A549 (cell line): ENCODE results near the gene CALN1. TPM values are rescaled to one million over a fixed set of nuclear protein-coding genes. Genes with fewer than 3 reads are reported as not detected.

Experiments used
- ATAC-seq, 2 experiments: fragments of 200-7000 bp in 1 of 2; fragments of >200 bp in 1 of 2; cut with Nextera tagmentation in 1 of 2; cut with Tn5 transposase in 1 of 2; 3 replicates each; pipeline versions ENCODE4 v1.8.0 to v1.9.1; 2018 to 2020; ENCODE audit warnings: mild to moderate bottlenecking in 1 of 2, moderate library complexity in 1 of 2
- CTCF ChIA-PET: fragments of 300-600 bp; sonication (Branson Sonifier 250); formaldehyde crosslinking; extraction: SDS; loops from one replicate; lab custom pipeline; 2021; ENCODE audit warnings: antibody characterized with exemption, inconsistent platforms; lab: Yijun Ruan, JAX
- POLR2A ChIA-PET: fragments of 350-600 bp; formaldehyde crosslinking; extraction: SDS; loops from one replicate; lab custom pipeline; 2021; ENCODE audit warnings: antibody characterized with exemption, inconsistent platforms; lab: Yijun Ruan, JAX
- DNase-seq, 2 experiments: peaks; one replicate each; pipeline versions ENCODE4 v3.0.0 to v3.0.0-alpha.2; 2011 to 2016; ENCODE audit warnings: low read depth in 1 of 2, low spot score in 1 of 2
- FAIRE-seq: peaks from 2 replicates; lab custom pipeline; 2011; peaks lifted over from hg19 to GRCh38; lab: Jason Lieb, UNC
- H3K27ac ChIP-seq, 2 experiments: fragments of >200 bp; sonication (Bioruptor Twin); formaldehyde crosslinking; 3 replicates each; pipeline ENCODE4 v1.5.1; 2016 to 2017
- H3K4me1 ChIP-seq: fragments of >200 bp; sonication (Bioruptor Twin); formaldehyde crosslinking; 3 replicates; pipeline ENCODE4 v1.6.1; 2016
- H3K4me2 ChIP-seq: fragments of >200 bp; sonication (Bioruptor Twin); formaldehyde crosslinking; 3 replicates; pipeline ENCODE4 v1.6.1; 2016
- H3K4me3 ChIP-seq: fragments of >200 bp; sonication (Bioruptor Twin); formaldehyde crosslinking; 3 replicates; pipeline ENCODE4 v1.5.1; 2016
- H3K9me3 ChIP-seq: fragments of >200 bp; sonication (Bioruptor Twin); formaldehyde crosslinking; 3 replicates; pipeline ENCODE4 v1.6.1; 2016
- BHLHE40 ChIP-seq: IDR thresholded peaks from 2 replicates; pipeline ENCODE4 v1.6.1; 2012; ENCODE audit warnings: low read depth, low read length, inconsistent platforms
- CBX8 ChIP-seq: fragments of 200-600 bp; sonication (generic); IDR thresholded peaks from 2 replicates; pipeline ENCODE4 v1.6.1; 2016
- CHD2 ChIP-seq: fragments of 150-350 bp; IDR thresholded peaks from 2 replicates; pipeline ENCODE4 v1.6.1; 2014; ENCODE audit warnings: low read length; ENCODE audit not compliant: partially characterized antibody
- CHD4 ChIP-seq: fragments of 200-600 bp; sonication (generic); IDR thresholded peaks from 2 replicates; pipeline ENCODE4 v1.6.1; 2016; ENCODE audit warnings: antibody characterized with exemption, mild to moderate bottlenecking, borderline replicate concordance
- EHF ChIP-seq: fragments of 250-450 bp; sonication (Bioruptor Pico); IDR thresholded peaks from 2 replicates; pipeline ENCODE4 v1.5.0; 2020; ENCODE audit warnings: mild to moderate bottlenecking
- HEYL ChIP-seq: fragments of 250-450 bp; sonication (Bioruptor Pico); IDR thresholded peaks from 2 replicates; pipeline ENCODE4 v1.8.0; 2021; ENCODE audit warnings: mild to moderate bottlenecking, moderate library complexity
- HOXA7 ChIP-seq: fragments of 250-450 bp; sonication (Bioruptor Pico); IDR thresholded peaks from 2 replicates; pipeline ENCODE4 v1.5.0; 2020; ENCODE audit warnings: mild to moderate bottlenecking, moderate library complexity
- MAFK ChIP-seq: fragments of 450-650 bp; IDR thresholded peaks from 2 replicates; pipeline ENCODE4 v1.6.1; 2014; ENCODE audit not compliant: partially characterized antibody
- MAZ ChIP-seq: fragments of 150-350 bp; IDR thresholded peaks from 2 replicates; pipeline ENCODE4 v1.6.1; 2014; ENCODE audit warnings: antibody characterized with exemption, low read depth, low read length, borderline replicate concordance
- MYC ChIP-seq: IDR thresholded peaks from 2 replicates; pipeline ENCODE4 v1.6.1; 2012; ENCODE audit warnings: mild to moderate bottlenecking, inconsistent platforms, low read length, improper control_type of control experiment, borderline replicate concordance
- NFE2L2 ChIP-seq: fragments of 150-350 bp; conservative IDR thresholded peaks from 2 replicates; pipeline ENCODE4 v1.6.1; 2014; ENCODE audit warnings: low read length
- NR3C1 ChIP-seq: fragments of >200 bp; sonication (Bioruptor Twin); formaldehyde crosslinking; IDR thresholded peaks from 3 replicates; pipeline ENCODE4 v1.6.1; 2017
- POLR2A ChIP-seq: IDR thresholded peaks from 2 replicates; pipeline ENCODE4 v1.6.1; 2012; ENCODE audit warnings: mild to moderate bottlenecking, low read length
- RAD21 ChIP-seq, 2 experiments: fragments of >200 bp in 1 of 2; sonication (Bioruptor Twin) in 1 of 2; formaldehyde crosslinking in 1 of 2; IDR thresholded peaks in 1 of 2; conservative IDR thresholded peaks in 1 of 2; 2 replicates in 1 of 2; 3 replicates in 1 of 2; pipeline ENCODE4 v1.6.1; 2012 to 2018; ENCODE audit warnings: inconsistent platforms in 1 of 2
- RARB ChIP-seq: fragments of 250-450 bp; sonication (Bioruptor Pico); IDR thresholded peaks from 2 replicates; pipeline ENCODE4 v1.8.0; 2021; ENCODE audit warnings: mild to moderate bottlenecking, moderate library complexity
- RCOR1 ChIP-seq: fragments of 150-350 bp; IDR thresholded peaks from 2 replicates; pipeline ENCODE4 v1.6.1; 2014; ENCODE audit warnings: antibody characterized with exemption, low read length, low read depth
- RFX5 ChIP-seq: fragments of 450-650 bp; IDR thresholded peaks from 2 replicates; pipeline ENCODE4 v1.7.1; 2014; ENCODE audit warnings: antibody characterized with exemption, mild to moderate bottlenecking, moderate library complexity
- SMC3 ChIP-seq: fragments of >200 bp; sonication (Bioruptor Twin); formaldehyde crosslinking; IDR thresholded peaks from 3 replicates; pipeline ENCODE4 v1.6.1; 2018; ENCODE audit warnings: inconsistent platforms
- ZFP36 ChIP-seq: fragments of 450-650 bp; IDR thresholded peaks from 2 replicates; pipeline ENCODE4 v1.6.1; 2014; ENCODE audit warnings: borderline replicate concordance; ENCODE audit not compliant: partially characterized antibody
- WGBS: methylation state at CpG from one replicate; pipeline ENCODE4 v1.1.6; 2017; ENCODE audit errors: missing lambda C conversion rate; 5-methylcytosine and 5-hydroxymethylcytosine counted together
- polyA plus RNA-seq, 4 experiments: library from polyadenylated mRNA; depleted of rRNA in 3 of 4; stranded (reverse); fragments of >200 nt; fragmentation: RNase III in 1 of 4; extraction: RNeasy Plus Mini Kit Qiagen cat#74134 plus additional on column Dnase treatment in 1 of 4; gene quantifications; 2 replicates in 3 of 4; 3 replicates in 1 of 4; pipeline ENCODE4 v1.2.3, GENCODE V29; 2011 to 2017
- TF ChIP-seq, protein P1 (sequence below): fragments of 250-450 bp; sonication (Bioruptor Pico); IDR thresholded peaks from 2 replicates; pipeline ENCODE4 v1.5.0; 2021; ENCODE audit warnings: mild to moderate bottlenecking, moderate library complexity, borderline replicate concordance
- TF ChIP-seq, protein P2 (sequence below): IDR thresholded peaks from 2 replicates; pipeline ENCODE4 v1.6.1; 2012
- TF ChIP-seq, protein P3 (sequence below): fragments of >200 bp; sonication (Bioruptor Twin); formaldehyde crosslinking; IDR thresholded peaks from 3 replicates; pipeline ENCODE4 v1.5.1; 2016
- TF ChIP-seq, protein P4 (sequence below): IDR thresholded peaks from 2 replicates; pipeline ENCODE4 v1.6.1; 2012; ENCODE audit warnings: low read depth, borderline replicate concordance

CALN1 gene
- polyA plus RNA-seq, 2 of the 4 experiments (the other 2 are of a cell fraction): not detected

DNA sequence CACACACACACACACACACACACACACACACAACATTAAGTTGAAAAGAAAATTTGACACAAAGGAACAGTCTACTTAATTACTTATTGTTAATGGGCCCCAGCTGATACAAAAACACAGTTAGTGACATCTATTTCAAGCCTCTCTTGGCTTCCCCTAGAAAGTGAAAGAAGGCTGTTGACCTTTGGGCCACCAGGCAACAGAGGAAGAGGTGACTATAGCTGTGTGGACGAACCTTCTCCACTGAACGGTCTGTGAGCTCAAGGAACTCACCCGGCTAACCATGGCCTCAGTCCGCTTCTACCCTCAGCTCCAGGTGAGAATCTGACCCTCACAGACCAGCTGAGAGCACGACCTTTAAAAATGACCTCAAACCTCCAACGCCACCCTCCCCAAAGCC is 32.9 kb upstream of the CALN1 start:
- Histone ChIP-seq H3K4me1 (no peaks in the 10 kb centered on the region), H3K4me3 (no peak overlapping the region), H3K9me3 (no peaks in the 10 kb centered on the region), H3K4me2 (no peak overlapping the region)
- DNase-seq (no peak), ATAC-seq (no peak)
- CTCF ChIA-PET: interaction anchor here (1.2 kb wide), 2 partner anchors 49 to 61 kb away, joined by 3 to 4 read pairs; no protein-coding TSS in a partner anchor
- TF ChIP-seq SMC3 (no peak), RFX5 (no peak), BHLHE40 (no peak), RARB (no peak), MAFK (no peak), CHD2 (no peak), CHD4 (no peak), RCOR1 (no peak), HEYL (no peak), RAD21 (conservative IDR thresholded peaks at IDR 0.05 in 1 of 2, IDR thresholded peaks at IDR 0.05 in 1 of 2) (no peak), MYC (no peak), CBX8 (no peak), NFE2L2 (no peak), POLR2A (no peak), ZFP36 (no peak)
- TF ChIP-seq, protein P1, sequence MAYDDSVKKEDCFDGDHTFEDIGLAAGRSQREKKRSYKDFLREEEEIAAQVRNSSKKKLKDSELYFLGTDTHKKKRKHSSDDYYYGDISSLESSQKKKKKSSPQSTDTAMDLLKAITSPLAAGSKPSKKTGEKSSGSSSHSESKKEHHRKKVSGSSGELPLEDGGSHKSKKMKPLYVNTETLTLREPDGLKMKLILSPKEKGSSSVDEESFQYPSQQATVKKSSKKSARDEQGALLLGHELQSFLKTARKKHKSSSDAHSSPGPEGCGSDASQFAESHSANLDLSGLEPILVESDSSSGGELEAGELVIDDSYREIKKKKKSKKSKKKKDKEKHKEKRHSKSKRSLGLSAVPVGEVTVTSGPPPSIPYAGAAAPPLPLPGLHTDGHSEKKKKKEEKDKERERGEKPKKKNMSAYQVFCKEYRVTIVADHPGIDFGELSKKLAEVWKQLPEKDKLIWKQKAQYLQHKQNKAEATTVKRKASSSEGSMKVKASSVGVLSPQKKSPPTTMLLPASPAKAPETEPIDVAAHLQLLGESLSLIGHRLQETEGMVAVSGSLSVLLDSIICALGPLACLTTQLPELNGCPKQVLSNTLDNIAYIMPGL: no peak
- TF ChIP-seq, protein P2, sequence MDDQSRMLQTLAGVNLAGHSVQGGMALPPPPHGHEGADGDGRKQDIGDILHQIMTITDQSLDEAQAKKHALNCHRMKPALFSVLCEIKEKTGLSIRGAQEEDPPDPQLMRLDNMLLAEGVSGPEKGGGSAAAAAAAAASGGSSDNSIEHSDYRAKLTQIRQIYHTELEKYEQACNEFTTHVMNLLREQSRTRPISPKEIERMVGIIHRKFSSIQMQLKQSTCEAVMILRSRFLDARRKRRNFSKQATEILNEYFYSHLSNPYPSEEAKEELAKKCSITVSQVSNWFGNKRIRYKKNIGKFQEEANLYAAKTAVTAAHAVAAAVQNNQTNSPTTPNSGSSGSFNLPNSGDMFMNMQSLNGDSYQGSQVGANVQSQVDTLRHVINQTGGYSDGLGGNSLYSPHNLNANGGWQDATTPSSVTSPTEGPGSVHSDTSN: no peak
- TF ChIP-seq, protein P3, sequence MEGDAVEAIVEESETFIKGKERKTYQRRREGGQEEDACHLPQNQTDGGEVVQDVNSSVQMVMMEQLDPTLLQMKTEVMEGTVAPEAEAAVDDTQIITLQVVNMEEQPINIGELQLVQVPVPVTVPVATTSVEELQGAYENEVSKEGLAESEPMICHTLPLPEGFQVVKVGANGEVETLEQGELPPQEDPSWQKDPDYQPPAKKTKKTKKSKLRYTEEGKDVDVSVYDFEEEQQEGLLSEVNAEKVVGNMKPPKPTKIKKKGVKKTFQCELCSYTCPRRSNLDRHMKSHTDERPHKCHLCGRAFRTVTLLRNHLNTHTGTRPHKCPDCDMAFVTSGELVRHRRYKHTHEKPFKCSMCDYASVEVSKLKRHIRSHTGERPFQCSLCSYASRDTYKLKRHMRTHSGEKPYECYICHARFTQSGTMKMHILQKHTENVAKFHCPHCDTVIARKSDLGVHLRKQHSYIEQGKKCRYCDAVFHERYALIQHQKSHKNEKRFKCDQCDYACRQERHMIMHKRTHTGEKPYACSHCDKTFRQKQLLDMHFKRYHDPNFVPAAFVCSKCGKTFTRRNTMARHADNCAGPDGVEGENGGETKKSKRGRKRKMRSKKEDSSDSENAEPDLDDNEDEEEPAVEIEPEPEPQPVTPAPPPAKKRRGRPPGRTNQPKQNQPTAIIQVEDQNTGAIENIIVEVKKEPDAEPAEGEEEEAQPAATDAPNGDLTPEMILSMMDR: no peak
- TF ChIP-seq, all 56 proteins: peak for 0
- POLR2A ChIA-PET: no interaction called here
- no peak for FAIRE-seq
- WGBS: 24% methylated on average over 6 of the region's 6 CpGs
- no peak overlapping the region for H3K27ac ChIP-seq

DNA sequence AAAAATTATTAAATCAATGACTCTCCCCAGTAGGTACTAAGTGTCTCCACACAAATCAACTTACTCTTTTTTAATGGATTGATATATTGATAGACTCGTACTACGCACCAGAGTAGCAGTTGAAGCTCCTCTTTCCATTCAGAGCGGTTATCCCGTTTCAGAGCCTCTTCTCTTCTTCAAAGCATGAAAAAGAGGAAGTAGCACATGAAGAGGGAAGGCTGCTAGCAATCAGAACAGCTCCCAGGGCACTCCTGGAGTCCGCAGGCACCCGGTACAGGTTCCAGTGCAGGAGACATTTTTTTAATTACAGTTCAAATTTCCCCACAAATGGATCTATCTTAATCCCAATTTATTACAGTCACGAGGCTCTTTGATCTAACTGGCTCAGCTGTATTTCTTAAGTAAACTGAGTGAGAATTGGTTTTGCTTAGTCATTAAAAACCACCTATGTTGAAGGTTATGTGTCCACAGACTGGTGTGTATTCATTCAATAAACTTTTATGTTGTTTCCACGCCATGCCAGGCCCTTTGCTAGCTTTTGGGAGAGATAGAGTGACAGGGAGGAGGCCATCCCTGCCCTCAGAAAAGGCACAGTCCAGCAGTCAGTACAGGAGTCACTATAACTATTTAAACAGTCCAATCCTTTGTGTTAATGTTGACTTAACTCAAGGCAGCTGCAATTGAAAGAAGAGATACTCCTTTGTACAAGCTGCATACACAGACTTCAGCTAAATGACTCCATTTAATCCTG is 32.1 kb upstream of the CALN1 start:
- no peak for FAIRE-seq
- 30% methylated on average over 8 of the region's 8 CpGs for WGBS
- Histone ChIP-seq H3K4me3 (no peak overlapping the region), H3K4me2 (no peak overlapping the region), H3K4me1 (no peaks in the 10 kb centered on the region), H3K9me3 (no peaks in the 10 kb centered on the region), H3K27ac (no peak overlapping the region)
- peak; percentile 34 for TF ChIP-seq MAFK
- TF ChIP-seq HOXA7 (CRISPR knock-in tag): no peak
- ChIA-PET POLR2A (no interaction called here), CTCF (interaction anchor here (1.2 kb wide), 2 partner anchors 50 to 62 kb away, joined by 3 to 4 read pairs; no protein-coding TSS in a partner anchor)
- ATAC-seq: no peak
- DNase-seq: no peak

DNA sequence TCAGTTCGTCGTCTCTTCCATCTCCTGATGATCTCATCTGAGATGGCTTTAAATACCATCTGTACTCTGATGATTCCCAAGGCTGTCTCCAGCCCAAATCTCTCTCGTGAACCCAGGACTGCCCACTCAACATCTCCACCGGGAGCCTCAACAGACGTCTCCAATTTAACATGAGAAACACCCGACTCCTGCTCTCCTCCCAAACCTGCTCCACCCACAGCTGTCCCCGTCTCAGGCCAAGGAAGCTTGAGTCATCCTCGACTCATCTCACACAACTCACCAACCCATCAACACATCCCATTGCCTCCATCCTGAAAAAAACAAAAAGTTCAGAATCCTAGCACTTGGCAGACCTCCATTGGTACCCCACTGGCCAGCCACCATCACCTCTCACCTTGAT is 29.7 kb upstream of the CALN1 start:
- ChIA-PET CTCF (no interaction called here), POLR2A (no interaction called here)
- TF ChIP-seq SMC3 (no peak), NR3C1 (no peak), MAZ (no peak), EHF (CRISPR knock-in tag) (no peak)
- TF ChIP-seq, protein P4, sequence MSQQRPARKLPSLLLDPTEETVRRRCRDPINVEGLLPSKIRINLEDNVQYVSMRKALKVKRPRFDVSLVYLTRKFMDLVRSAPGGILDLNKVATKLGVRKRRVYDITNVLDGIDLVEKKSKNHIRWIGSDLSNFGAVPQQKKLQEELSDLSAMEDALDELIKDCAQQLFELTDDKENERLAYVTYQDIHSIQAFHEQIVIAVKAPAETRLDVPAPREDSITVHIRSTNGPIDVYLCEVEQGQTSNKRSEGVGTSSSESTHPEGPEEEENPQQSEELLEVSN: no peak
- FAIRE-seq: no peak
- WGBS: 4% methylated on average over 8 of the region's 8 CpGs
- no peak overlapping the region for H3K27ac ChIP-seq
- H3K4me2 ChIP-seq: no peak overlapping the region
- no peaks in the 10 kb centered on the region for H3K9me3 ChIP-seq
- no peak for ATAC-seq
- H3K4me1 ChIP-seq: no peaks in the 10 kb centered on the region
- DNase-seq: no peak
- H3K4me3 ChIP-seq: no peak overlapping the region
